Mesenchymal stem cell (in vitro differentiated cells and primary cell): ENCODE data around the gene UNC13A.

ENCODE experiments used
- DNase-seq: peaks from one replicate; pipeline ENCODE4 v3.0.0-alpha.2; 2013
- H2AFZ ChIP-seq: one replicate; pipeline ENCODE4 v1.6.1; 2013; ENCODE audit warnings: low read depth, mild to moderate bottlenecking, control low read depth, inconsistent platforms, low read length, moderate library complexity
- H2AK5ac ChIP-seq: 2 replicates; pipeline ENCODE4 v1.6.1; 2013; ENCODE audit warnings: low read length, moderate library complexity, mild to moderate bottlenecking, inconsistent platforms; ENCODE audit not compliant: severe bottlenecking
- H2BK120ac ChIP-seq: one replicate; pipeline ENCODE4 v1.6.1; 2013; ENCODE audit warnings: low read depth, mild to moderate bottlenecking, inconsistent platforms, low read length, moderate library complexity
- H2BK12ac ChIP-seq, 2 experiments: one replicate each; pipeline ENCODE4 v1.6.1; 2013; ENCODE audit warnings: inconsistent platforms in 2 of 2, low read length in 2 of 2, mild to moderate bottlenecking in 2 of 2, moderate library complexity in 2 of 2, control low read depth in 1 of 2
- H2BK15ac ChIP-seq: one replicate; pipeline ENCODE4 v1.6.1; 2013; ENCODE audit warnings: mild to moderate bottlenecking, low read depth, inconsistent platforms; ENCODE audit not compliant: poor library complexity, severe bottlenecking
- H2BK5ac ChIP-seq: 2 replicates; pipeline ENCODE4 v1.6.1; 2013; ENCODE audit warnings: low read depth, mild to moderate bottlenecking, low read length, control low read depth, inconsistent platforms; ENCODE audit not compliant: poor library complexity, severe bottlenecking
- H3K14ac ChIP-seq, 2 experiments: one replicate each; pipeline ENCODE4 v1.6.1; 2013; ENCODE audit warnings: inconsistent platforms in 2 of 2, low read length in 2 of 2, control low read depth in 1 of 2, mild to moderate bottlenecking in 1 of 2, moderate library complexity in 1 of 2
- H3K18ac ChIP-seq, 2 experiments: one replicate each; pipeline ENCODE4 v1.6.1; 2013; ENCODE audit warnings: inconsistent platforms in 2 of 2, low read length in 2 of 2, control low read depth in 1 of 2, low read depth in 1 of 2, mild to moderate bottlenecking in 1 of 2
- H3K23ac ChIP-seq, 2 experiments: one replicate each; pipeline ENCODE4 v1.6.1; 2013; ENCODE audit warnings: inconsistent platforms in 2 of 2, low read length in 2 of 2, mild to moderate bottlenecking in 2 of 2, moderate library complexity in 2 of 2, control low read depth in 1 of 2
- H3K27ac ChIP-seq: 2 replicates; pipeline ENCODE4 v1.5.1; 2013; ENCODE audit warnings: mild to moderate bottlenecking, moderate library complexity, low read length, control low read depth, inconsistent platforms; ENCODE audit not compliant: poor library complexity, severe bottlenecking
- H3K27me3 ChIP-seq, 2 experiments: 2 replicates each; pipeline versions ENCODE4 v1.6.1 to v1.7.0; 2013; ENCODE audit warnings: low read length in 2 of 2, mild to moderate bottlenecking in 2 of 2, moderate library complexity in 2 of 2, control low read depth in 1 of 2, inconsistent platforms in 1 of 2; ENCODE audit not compliant: control insufficient read depth in 1 of 2, insufficient read depth in 1 of 2
- H3K36me3 ChIP-seq, 2 experiments: 2 replicates each; pipeline versions ENCODE4 v1.6.1 to v1.7.0; 2013; ENCODE audit warnings: low read length in 2 of 2, control low read depth in 1 of 2, inconsistent platforms in 1 of 2, low read depth in 1 of 2, mild to moderate bottlenecking in 1 of 2; ENCODE audit not compliant: insufficient read depth in 2 of 2, control insufficient read depth in 1 of 2
- H3K4ac ChIP-seq, 2 experiments: one replicate each; pipeline ENCODE4 v1.6.1; 2013; ENCODE audit warnings: inconsistent platforms in 2 of 2, low read length in 2 of 2, mild to moderate bottlenecking in 2 of 2, moderate library complexity in 2 of 2, control low read depth in 1 of 2, low read depth in 1 of 2
- H3K4me1 ChIP-seq: 2 replicates; pipeline ENCODE4 v1.6.1; 2013; ENCODE audit warnings: low read depth, low read length, control low read depth; ENCODE audit not compliant: control insufficient read depth, insufficient read depth
- H3K4me2 ChIP-seq: 2 replicates; pipeline ENCODE4 v1.6.1; 2013; ENCODE audit warnings: low read length, mild to moderate bottlenecking, inconsistent platforms; ENCODE audit not compliant: poor library complexity, severe bottlenecking
- H3K4me3 ChIP-seq, 2 experiments: 2 replicates each; pipeline versions ENCODE4 v1.5.1 to v1.7.0; 2013; ENCODE audit warnings: low read length in 2 of 2, mild to moderate bottlenecking in 2 of 2, control low read depth in 1 of 2, low read depth in 1 of 2; ENCODE audit not compliant: insufficient read depth in 1 of 2
- H3K79me1 ChIP-seq: replicated peaks from 2 replicates; pipeline ENCODE4 v1.6.1; 2013; ENCODE audit warnings: mild to moderate bottlenecking, control low read depth, low read length, inconsistent platforms; ENCODE audit not compliant: poor library complexity, severe bottlenecking
- H3K9ac ChIP-seq: 2 replicates; pipeline ENCODE4 v1.7.0; 2013; ENCODE audit warnings: mild to moderate bottlenecking, low read length, moderate library complexity
- H3K9me3 ChIP-seq: 2 replicates; pipeline ENCODE4 v1.7.0; 2013; ENCODE audit warnings: mild to moderate bottlenecking, low read length; ENCODE audit not compliant: control insufficient read depth
- H4K8ac ChIP-seq: one replicate; pipeline ENCODE4 v1.6.1; 2013; ENCODE audit warnings: inconsistent platforms, mild to moderate bottlenecking, low read length, moderate library complexity
- H4K91ac ChIP-seq: one replicate; pipeline ENCODE4 v1.6.1; 2013; ENCODE audit warnings: mild to moderate bottlenecking, low read length, inconsistent platforms
- WGBS: methylation state at CpG from one replicate; pipeline ENCODE4 v1.1.7; 2013; ENCODE audit warnings: mixed read lengths; 5-methylcytosine and 5-hydroxymethylcytosine counted together

Gene UNC13A

GRCh38 chr19:17648786-17649185, 39.4 kb downstream of the UNC13A start:
- no peak overlapping the region for H3K9ac ChIP-seq
- H3K36me3 ChIP-seq = no peaks in the 10 kb centered on the region
- H4K8ac ChIP-seq = no peak overlapping the region
- H2AK5ac ChIP-seq = no peak overlapping the region
- no peak overlapping the region for H3K4me3 ChIP-seq
- no peak overlapping the region for H3K4me2 ChIP-seq
- no peak overlapping the region for H2BK5ac ChIP-seq
- DNase-seq = no peak
- H3K18ac ChIP-seq = no peak overlapping the region
- no peak overlapping the region for H2BK120ac ChIP-seq
- no peak overlapping the region for H3K27ac ChIP-seq
- no peak overlapping the region for H2BK15ac ChIP-seq
- no peak overlapping the region for H2BK12ac ChIP-seq
- H3K14ac ChIP-seq = no peak overlapping the region
- H3K4ac ChIP-seq = no peak overlapping the region
- 89% methylated on average over 12 of the region's 12 CpGs for WGBS
- H3K9me3 ChIP-seq = no peaks in the 10 kb centered on the region
- H3K23ac ChIP-seq = no peak overlapping the region
- H3K4me1 ChIP-seq = no peaks in the 10 kb centered on the region
- H3K27me3 ChIP-seq = peaks cover 0 to 51% of the 10 kb centered on the region in 2 experiments
- H2AFZ ChIP-seq = no peak overlapping the region
- no peaks in the 10 kb centered on the region for H3K79me1 ChIP-seq
- no peak overlapping the region for H4K91ac ChIP-seq

- no peak overlapping the region for H3K14ac ChIP-seq
- no peak overlapping the region for H3K27ac ChIP-seq
- no peak overlapping the region for H2AK5ac ChIP-seq
- H2BK15ac ChIP-seq = no peak overlapping the region
- no peak overlapping the region for H4K91ac ChIP-seq
- H3K4me1 ChIP-seq = no peaks in the 10 kb centered on the region
- H3K4ac ChIP-seq = no peak overlapping the region
- H2BK12ac ChIP-seq = no peak overlapping the region
- H2BK5ac ChIP-seq = no peak overlapping the region
- H3K9me3 ChIP-seq = no peaks in the 10 kb centered on the region
- peaks cover 0 to 55% of the 10 kb centered on the region in 2 experiments for H3K27me3 ChIP-seq
- no peak overlapping the region for H2BK120ac ChIP-seq
- H3K36me3 ChIP-seq = no peaks in the 10 kb centered on the region
- no peak overlapping the region for H4K8ac ChIP-seq
- no peaks in the 10 kb centered on the region for H3K79me1 ChIP-seq
- H2AFZ ChIP-seq = no peak overlapping the region
- no peak overlapping the region for H3K4me3 ChIP-seq
- no peak overlapping the region for H3K18ac ChIP-seq
- no peak for DNase-seq
- H3K4me2 ChIP-seq = no peak overlapping the region
- WGBS = 82% methylated on average over 32 of the region's 32 CpGs
- no peak overlapping the region for H3K9ac ChIP-seq
- no peak overlapping the region for H3K23ac ChIP-seq
Measured at GRCh38 chr19:17648097-17648660, 40.0 kb downstream of the UNC13A start.

- no peaks in the 10 kb centered on the region for H3K79me1 ChIP-seq
- no peak overlapping the region for H4K91ac ChIP-seq
- peaks cover 0 to 52% of the 10 kb centered on the region in 2 experiments for H3K27me3 ChIP-seq
- no peak overlapping the region for H3K14ac ChIP-seq
- no peak overlapping the region for H2AK5ac ChIP-seq
- no peak overlapping the region for H2AFZ ChIP-seq
- H2BK5ac ChIP-seq = no peak overlapping the region
- H3K23ac ChIP-seq = no peak overlapping the region
- DNase-seq = no peak
- H3K9ac ChIP-seq = no peak overlapping the region
- H3K4me1 ChIP-seq = no peaks in the 10 kb centered on the region
- H2BK12ac ChIP-seq = no peak overlapping the region
- no peak overlapping the region for H3K4me3 ChIP-seq
- no peak overlapping the region for H4K8ac ChIP-seq
- H3K36me3 ChIP-seq = no peaks in the 10 kb centered on the region
- H2BK120ac ChIP-seq = no peak overlapping the region
- no peak overlapping the region for H3K27ac ChIP-seq
- H3K4ac ChIP-seq = no peak overlapping the region
- WGBS = 91% methylated on average over 50 of the region's 50 CpGs
- H3K4me2 ChIP-seq = no peak overlapping the region
- H3K18ac ChIP-seq = no peak overlapping the region
- H3K9me3 ChIP-seq = no peaks in the 10 kb centered on the region
- H2BK15ac ChIP-seq = no peak overlapping the region
Measured at GRCh38 chr19:17647071-17648020, 40.8 kb downstream of the UNC13A start.

GRCh38 chr19:17646441-17646840, 41.7 kb downstream of the UNC13A start:
- H3K4me3 ChIP-seq = no peak overlapping the region
- no peak overlapping the region for H2AFZ ChIP-seq
- no peaks in the 10 kb centered on the region for H3K79me1 ChIP-seq
- H3K27me3 ChIP-seq = peaks cover 0 to 56% of the 10 kb centered on the region in 2 experiments
- H2BK5ac ChIP-seq = no peak overlapping the region
- H3K9ac ChIP-seq = no peak overlapping the region
- H3K27ac ChIP-seq = no peak overlapping the region
- H2BK15ac ChIP-seq = no peak overlapping the region
- H4K8ac ChIP-seq = no peak overlapping the region
- no peaks in the 10 kb centered on the region for H3K9me3 ChIP-seq
- no peak overlapping the region for H2BK120ac ChIP-seq
- H3K36me3 ChIP-seq = no peaks in the 10 kb centered on the region
- H3K4ac ChIP-seq = no peak overlapping the region
- no peak overlapping the region for H3K18ac ChIP-seq
- no peak overlapping the region for H3K23ac ChIP-seq
- no peak for DNase-seq
- WGBS = 80% methylated on average over 8 of the region's 8 CpGs
- H2AK5ac ChIP-seq = no peak overlapping the region
- H2BK12ac ChIP-seq = no peak overlapping the region
- H3K4me2 ChIP-seq = no peak overlapping the region
- no peaks in the 10 kb centered on the region for H3K4me1 ChIP-seq
- no peak overlapping the region for H4K91ac ChIP-seq
- H3K14ac ChIP-seq = no peak overlapping the region
